Measurements from ENCODE around the gene RPS3.
"Not testable (repeated sequence)": the region's sequence is repeated elsewhere in the genome, so short reads cannot be mapped to it uniquely, and the experiment has no call there.

The RPS3 gene

GRCh38 chr11:75409971-75410370, 10.7 kb downstream of the RPS3 start:
- peaks cover 20 to 51% (median 31%) of the 10 kb centered on the region in 5 donors for H3K36me3 ChIP-seq (ENCODE audit: control insufficient read depth in 5 of 5, insufficient read depth in 5 of 5, low read length in 5 of 5)
- not testable (repeated sequence) for H3K4me3 ChIP-seq (ENCODE audit: low read depth in 1 of 5, low read length in 5 of 5); H3K4me1 ChIP-seq (ENCODE audit: control insufficient read depth in 5 of 5, insufficient read depth in 5 of 5, low read length in 5 of 5); H3K27me3 ChIP-seq (ENCODE audit: control insufficient read depth in 5 of 5, insufficient read depth in 4 of 5, low read length in 5 of 5); H3K9me3 ChIP-seq (ENCODE audit: control insufficient read depth in 5 of 5, low read length in 5 of 5); H3K9ac ChIP-seq (ENCODE audit: low read length in 5 of 5); H3K27ac ChIP-seq (ENCODE audit: low read depth, low read length)

DNA sequence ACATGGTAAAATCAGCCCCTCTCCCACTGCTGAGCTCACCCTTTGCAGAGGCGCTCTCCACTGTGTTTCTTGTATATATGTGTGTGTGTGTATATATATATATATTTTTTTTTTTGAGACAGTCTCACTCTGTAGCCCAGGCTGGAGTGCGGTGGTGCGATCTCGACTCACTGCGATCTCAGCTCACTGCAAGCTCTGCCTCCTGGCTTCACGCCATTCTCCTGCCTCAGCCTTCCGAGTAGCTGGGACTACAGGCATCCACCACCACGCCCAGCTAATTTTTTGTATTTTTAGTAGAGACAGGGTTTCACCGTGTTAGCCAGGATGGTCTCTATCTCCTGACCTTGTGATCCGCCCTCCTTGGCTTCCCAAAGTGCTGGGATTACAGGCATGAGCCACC, 13.8 kb downstream of the RPS3 start:
- peaks cover 6 to 33% (median 15%) of the 10 kb centered on the region in 5 donors for H3K36me3 ChIP-seq (ENCODE audit: control insufficient read depth in 5 of 5, insufficient read depth in 5 of 5, low read length in 5 of 5)

DNA sequence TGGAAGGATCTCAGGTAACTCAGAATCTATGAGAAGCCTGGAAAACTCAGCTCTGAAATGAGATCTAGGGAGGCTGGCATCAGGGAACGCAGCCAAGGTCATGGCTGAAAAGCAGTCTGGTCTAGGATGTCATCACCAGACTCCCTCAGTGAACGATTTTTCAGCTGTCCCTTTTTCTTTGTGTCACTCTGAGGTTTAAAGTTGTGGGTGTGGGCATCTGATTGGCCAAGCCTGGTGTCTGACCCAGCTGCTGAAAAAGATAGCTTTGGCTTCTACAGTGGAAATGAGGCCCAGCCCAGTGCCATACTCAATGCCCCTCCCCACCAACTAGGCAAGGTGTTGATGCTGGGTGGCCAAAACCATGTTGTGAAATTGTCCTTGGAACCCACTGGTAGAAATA, 14.5 kb downstream of the RPS3 start:
- peaks cover 6 to 33% (median 15%) of the 10 kb centered on the region in 5 donors for H3K36me3 ChIP-seq (ENCODE audit: control insufficient read depth in 5 of 5, insufficient read depth in 5 of 5, low read length in 5 of 5)
- H3K4me3 ChIP-seq (ENCODE audit: low read depth in 1 of 5, low read length in 5 of 5): no peak overlapping the region
- H3K9me3 ChIP-seq (ENCODE audit: control insufficient read depth in 5 of 5, low read length in 5 of 5): no peaks in the 10 kb centered on the region
- no peak overlapping the region for H3K9ac ChIP-seq (ENCODE audit: low read length in 5 of 5)
- H3K27me3 ChIP-seq (ENCODE audit: control insufficient read depth in 5 of 5, insufficient read depth in 4 of 5, low read length in 5 of 5): no peaks in the 10 kb centered on the region
- peaks cover 0 to 3% (median 0%) of the 10 kb centered on the region in 5 donors for H3K4me1 ChIP-seq (ENCODE audit: control insufficient read depth in 5 of 5, insufficient read depth in 5 of 5, low read length in 5 of 5)
- no peak overlapping the region for H3K27ac ChIP-seq (ENCODE audit: low read depth, low read length)

More for the DNA sequence above, 13.8 kb downstream of the RPS3 start:
- not testable (repeated sequence) for H3K4me1 ChIP-seq (ENCODE audit: control insufficient read depth in 5 of 5, insufficient read depth in 5 of 5, low read length in 5 of 5); H3K4me3 ChIP-seq (ENCODE audit: low read depth in 1 of 5, low read length in 5 of 5); H3K9me3 ChIP-seq (ENCODE audit: control insufficient read depth in 5 of 5, low read length in 5 of 5); H3K27me3 ChIP-seq (ENCODE audit: control insufficient read depth in 5 of 5, insufficient read depth in 4 of 5, low read length in 5 of 5); H3K9ac ChIP-seq (ENCODE audit: low read length in 5 of 5); H3K27ac ChIP-seq (ENCODE audit: low read depth, low read length)

- no peak overlapping the region for H3K27ac ChIP-seq (ENCODE audit: low read depth, low read length)
- no peaks in the 10 kb centered on the region for H3K9me3 ChIP-seq (ENCODE audit: control insufficient read depth in 5 of 5, low read length in 5 of 5)
- H3K27me3 ChIP-seq (ENCODE audit: control insufficient read depth in 5 of 5, insufficient read depth in 4 of 5, low read length in 5 of 5): no peaks in the 10 kb centered on the region
- H3K4me3 ChIP-seq (ENCODE audit: low read depth in 1 of 5, low read length in 5 of 5): no peak overlapping the region
- H3K4me1 ChIP-seq (ENCODE audit: control insufficient read depth in 5 of 5, insufficient read depth in 5 of 5, low read length in 5 of 5): peaks cover 0 to 3% (median 0%) of the 10 kb centered on the region in 5 donors
- peaks cover 3 to 23% (median 15%) of the 10 kb centered on the region in 5 donors for H3K36me3 ChIP-seq (ENCODE audit: control insufficient read depth in 5 of 5, insufficient read depth in 5 of 5, low read length in 5 of 5)
- H3K9ac ChIP-seq (ENCODE audit: low read length in 5 of 5): no peak overlapping the region
These were observed 21.1 kb downstream of the RPS3 start for GRCh38 chr11:75420224-75421034.

- H3K9me3 ChIP-seq (ENCODE audit: control insufficient read depth in 5 of 5, low read length in 5 of 5): no peaks in the 10 kb centered on the region
- no peak overlapping the region for H3K9ac ChIP-seq (ENCODE audit: low read length in 5 of 5)
- peaks cover under 1 to 22% (median 15%) of the 10 kb centered on the region in 5 donors for H3K36me3 ChIP-seq (ENCODE audit: control insufficient read depth in 5 of 5, insufficient read depth in 5 of 5, low read length in 5 of 5)
- no peak overlapping the region for H3K27ac ChIP-seq (ENCODE audit: low read depth, low read length)
- no peaks in the 10 kb centered on the region for H3K27me3 ChIP-seq (ENCODE audit: control insufficient read depth in 5 of 5, insufficient read depth in 4 of 5, low read length in 5 of 5)
- no peak overlapping the region for H3K4me3 ChIP-seq (ENCODE audit: low read depth in 1 of 5, low read length in 5 of 5)
- peaks cover 0 to 3% (median 0%) of the 10 kb centered on the region in 5 donors for H3K4me1 ChIP-seq (ENCODE audit: control insufficient read depth in 5 of 5, insufficient read depth in 5 of 5, low read length in 5 of 5)
These were observed 21.8 kb downstream of the RPS3 start for GRCh38 chr11:75421035-75421602.

- no peaks in the 10 kb centered on the region for H3K27me3 ChIP-seq (ENCODE audit: control insufficient read depth in 5 of 5, insufficient read depth in 4 of 5, low read length in 5 of 5)
- H3K4me1 ChIP-seq (ENCODE audit: control insufficient read depth in 5 of 5, insufficient read depth in 5 of 5, low read length in 5 of 5): peaks cover 0 to 3% (median 0%) of the 10 kb centered on the region in 5 donors
- peaks cover 0 to 22% (median 15%) of the 10 kb centered on the region in 5 donors for H3K36me3 ChIP-seq (ENCODE audit: control insufficient read depth in 5 of 5, insufficient read depth in 5 of 5, low read length in 5 of 5)
- H3K9ac ChIP-seq (ENCODE audit: low read length in 5 of 5): no peak overlapping the region
- H3K9me3 ChIP-seq (ENCODE audit: control insufficient read depth in 5 of 5, low read length in 5 of 5): no peaks in the 10 kb centered on the region
- no peak overlapping the region for H3K4me3 ChIP-seq (ENCODE audit: low read depth in 1 of 5, low read length in 5 of 5)
- no peak overlapping the region for H3K27ac ChIP-seq (ENCODE audit: low read depth, low read length)
These were observed 22.6 kb downstream of the RPS3 start for GRCh38 chr11:75421902-75422247.

- H3K4me3 ChIP-seq (ENCODE audit: low read depth in 1 of 5, low read length in 5 of 5): no peak overlapping the region
- peaks cover 0 to 3% (median 1%) of the 10 kb centered on the region in 5 donors for H3K4me1 ChIP-seq (ENCODE audit: control insufficient read depth in 5 of 5, insufficient read depth in 5 of 5, low read length in 5 of 5)
- H3K27me3 ChIP-seq (ENCODE audit: control insufficient read depth in 5 of 5, insufficient read depth in 4 of 5, low read length in 5 of 5): no peaks in the 10 kb centered on the region
- no peak overlapping the region for H3K27ac ChIP-seq (ENCODE audit: low read depth, low read length)
- H3K9ac ChIP-seq (ENCODE audit: low read length in 5 of 5): no peak overlapping the region
- peaks cover 0 to 22% (median 15%) of the 10 kb centered on the region in 5 donors for H3K36me3 ChIP-seq (ENCODE audit: control insufficient read depth in 5 of 5, insufficient read depth in 5 of 5, low read length in 5 of 5)
- no peaks in the 10 kb centered on the region for H3K9me3 ChIP-seq (ENCODE audit: control insufficient read depth in 5 of 5, low read length in 5 of 5)
These were observed 23.2 kb downstream of the RPS3 start for GRCh38 chr11:75422248-75423231.

- Histone ChIP-seq H3K36me3 (ENCODE audit: control insufficient read depth in 5 of 5, insufficient read depth in 5 of 5, low read length in 5 of 5) (peaks cover 0 to 22% (median 15%) of the 10 kb centered on the region in 5 donors), H3K4me3 (ENCODE audit: low read depth in 1 of 5, low read length in 5 of 5) (no peak overlapping the region), H3K9me3 (ENCODE audit: control insufficient read depth in 5 of 5, low read length in 5 of 5) (no peaks in the 10 kb centered on the region), H3K27ac (ENCODE audit: low read depth, low read length) (no peak overlapping the region), H3K27me3 (ENCODE audit: control insufficient read depth in 5 of 5, insufficient read depth in 4 of 5, low read length in 5 of 5) (no peaks in the 10 kb centered on the region), H3K4me1 (ENCODE audit: control insufficient read depth in 5 of 5, insufficient read depth in 5 of 5, low read length in 5 of 5) (peaks cover 2 to 11% (median 8%) of the 10 kb centered on the region in 5 donors), H3K9ac (ENCODE audit: low read length in 5 of 5) (no peak overlapping the region)
These were observed 24.4 kb downstream of the RPS3 start for GRCh38 chr11:75423721-75424120.

- Histone ChIP-seq H3K9ac (ENCODE audit: low read length in 5 of 5) (no peak overlapping the region), H3K4me3 (ENCODE audit: low read depth in 1 of 5, low read length in 5 of 5) (no peak overlapping the region), H3K27ac (ENCODE audit: low read depth, low read length) (no peak overlapping the region), H3K36me3 (ENCODE audit: control insufficient read depth in 5 of 5, insufficient read depth in 5 of 5, low read length in 5 of 5) (peaks cover 0 to 22% (median 15%) of the 10 kb centered on the region in 5 donors), H3K27me3 (ENCODE audit: control insufficient read depth in 5 of 5, insufficient read depth in 4 of 5, low read length in 5 of 5) (no peaks in the 10 kb centered on the region), H3K9me3 (ENCODE audit: control insufficient read depth in 5 of 5, low read length in 5 of 5) (peaks cover 0 to 3% (median 3%) of the 10 kb centered on the region in 5 donors), H3K4me1 (ENCODE audit: control insufficient read depth in 5 of 5, insufficient read depth in 5 of 5, low read length in 5 of 5) (peaks cover 2 to 16% (median 13%) of the 10 kb centered on the region in 5 donors)
These were observed 25.1 kb downstream of the RPS3 start for GRCh38 chr11:75424396-75424795.

Data from subcutaneous abdominal adipose tissue (tissue), 5 donors.